ENCODE data around the gene INSYN2B.

INSYN2B gene

GRCh38 chr5:169933127-169933526, 47.2 kb downstream of the INSYN2B start:
- no peak for DNase-seq (ENCODE audit: low read depth in 2 of 2)

GRCh38 chr5:169923988-169924387, 56.3 kb downstream of the INSYN2B start:
- no peak for DNase-seq (ENCODE audit: low read depth in 2 of 2)

- no peak for DNase-seq (ENCODE audit: low read depth in 2 of 2)
These were observed 57.8 kb downstream of the INSYN2B start for GRCh38 chr5:169922474-169922873.

- no peak for DNase-seq (ENCODE audit: low read depth in 2 of 2)
These were observed 58.3 kb downstream of the INSYN2B start for GRCh38 chr5:169921949-169922348.

- DNase-seq (ENCODE audit: low read depth in 2 of 2), result no peak
These were observed 58.9 kb downstream of the INSYN2B start for GRCh38 chr5:169921384-169921783.

- DNase-seq (ENCODE audit: low read depth in 2 of 2), result no peak
These were observed 59.8 kb downstream of the INSYN2B start for GRCh38 chr5:169920474-169920873.

- no peak for DNase-seq (ENCODE audit: low read depth in 2 of 2)
These were observed 62.1 kb downstream of the INSYN2B start for GRCh38 chr5:169918228-169918627.

GRCh38 chr5:169917500-169917899, 62.8 kb downstream of the INSYN2B start:
- DNase-seq (ENCODE audit: low read depth in 2 of 2), result no peak

GRCh38 chr5:169914766-169915165, 65.5 kb downstream of the INSYN2B start:
- DNase-seq (ENCODE audit: low read depth in 2 of 2), result no peak

- no peak for DNase-seq (ENCODE audit: low read depth in 2 of 2)
These were observed 66.8 kb downstream of the INSYN2B start for GRCh38 chr5:169913479-169913878.

GRCh38 chr5:169911448-169912212, 68.7 kb downstream of the INSYN2B start:
- no peak for DNase-seq (ENCODE audit: low read depth in 2 of 2)

GRCh38 chr5:169910393-169910792, 69.9 kb downstream of the INSYN2B start:
- no peak for DNase-seq (ENCODE audit: low read depth in 2 of 2)

- no peak for DNase-seq (ENCODE audit: low read depth in 2 of 2)
These were observed 70.3 kb downstream of the INSYN2B start for GRCh38 chr5:169909945-169910344.

- DNase-seq (ENCODE audit: low read depth in 2 of 2), result no peak
These were observed 71.4 kb downstream of the INSYN2B start for GRCh38 chr5:169908864-169909263.

- DNase-seq (ENCODE audit: low read depth in 2 of 2), result no peak
These were observed 73.3 kb downstream of the INSYN2B start for GRCh38 chr5:169906745-169907649.

- DNase-seq (ENCODE audit: low read depth in 2 of 2), result no peak
These were observed 75.3 kb downstream of the INSYN2B start for GRCh38 chr5:169905017-169905416.

GRCh38 chr5:169904508-169904907, 75.8 kb downstream of the INSYN2B start:
- no peak for DNase-seq (ENCODE audit: low read depth in 2 of 2)

GRCh38 chr5:169904059-169904458, 76.2 kb downstream of the INSYN2B start:
- DNase-seq (ENCODE audit: low read depth in 2 of 2), result no peak

GRCh38 chr5:169901896-169902295, 78.4 kb downstream of the INSYN2B start:
- DNase-seq (ENCODE audit: low read depth in 2 of 2), result no peak

GRCh38 chr5:169897481-169897880, 82.8 kb downstream of the INSYN2B start:
- DNase-seq (ENCODE audit: low read depth in 2 of 2), result no peak

- DNase-seq (ENCODE audit: low read depth in 2 of 2), result no peak
These were observed 84.4 kb downstream of the INSYN2B start for GRCh38 chr5:169895926-169896325.

- no peak for DNase-seq (ENCODE audit: low read depth in 2 of 2)
These were observed 86.7 kb downstream of the INSYN2B start for GRCh38 chr5:169893571-169893970.

- DNase-seq (ENCODE audit: low read depth in 2 of 2), result no peak
These were observed 87.3 kb downstream of the INSYN2B start for GRCh38 chr5:169893010-169893409.

All from activated CD4-positive, alpha-beta T cell treated with anti-CD3 and anti-CD28 coated beads for 24 hours (primary cell).